Measurements from ENCODE around the gene GOLM1. TPM values are rescaled to one million over a fixed set of nuclear protein-coding genes. Genes with fewer than 3 reads are reported as not detected.

The GOLM1 gene
- total and polyA plus RNA-seq, 2 experiments from 2014 or later = 56.2 to 63.4 TPM

DNA sequence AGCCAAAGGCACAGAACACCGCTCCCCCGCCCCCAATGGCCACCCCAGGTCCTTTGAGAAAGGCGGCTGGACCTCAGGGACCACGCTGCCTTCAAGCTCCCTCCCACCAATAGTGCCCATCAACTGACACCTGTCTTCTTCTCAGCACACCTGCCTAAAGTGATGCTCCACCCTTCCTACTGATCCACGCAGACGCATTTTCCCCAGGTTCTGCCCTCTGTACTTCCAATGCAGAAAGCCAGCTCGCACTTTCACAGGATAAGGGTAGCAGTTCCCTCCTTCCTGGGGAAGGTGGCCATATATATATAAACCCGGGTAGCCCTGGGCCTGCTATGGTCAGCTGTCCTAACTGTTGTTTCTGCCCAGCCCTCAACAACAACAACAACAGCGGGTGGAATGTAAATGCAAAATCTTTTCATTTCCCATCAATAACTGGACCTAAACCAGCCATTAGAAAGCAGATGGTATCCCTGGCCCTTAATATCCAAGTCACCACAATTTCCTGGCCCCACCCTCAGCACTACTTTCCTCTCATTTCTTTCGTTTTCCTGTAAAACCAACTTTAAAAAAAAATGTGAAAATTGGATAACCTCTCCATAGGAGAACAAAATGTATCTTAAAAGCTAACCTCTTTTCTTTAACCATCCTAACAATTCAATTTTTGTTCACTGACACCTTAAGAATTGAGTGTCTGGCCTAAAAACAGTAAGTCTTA, 1.7 kb downstream of the GOLM1 start:
- H3K79me2 ChIP-seq (ENCODE audit: insufficient read depth) = peaks cover 60% of the 10 kb centered on the region
- H3F3A ChIP-seq (ENCODE audit: insufficient read depth) = peaks cover 16% of the 10 kb centered on the region
- no peak for DNase-seq
- H3K9me2 ChIP-seq (ENCODE audit: insufficient read depth) = no peaks in the 10 kb centered on the region
- H2AFZ ChIP-seq = peak overlapping the region; percentile 93
- no peaks in the 10 kb centered on the region for H3K36me3 ChIP-seq (ENCODE audit: low read depth)
- no peak overlapping the region for H3K27ac ChIP-seq
- no peak for TF ChIP-seq EZH2 (IDR thresholded peaks at IDR 0.05; ENCODE audit: insufficient read depth, poor library complexity, severe bottlenecking)
- no peaks in the 10 kb centered on the region for H3K9me3 ChIP-seq (ENCODE audit: low read depth)
- peak overlapping the region; percentile 95 for H3K4me2 ChIP-seq (ENCODE audit: unreplicated experiment)
- peaks cover 17% of the 10 kb centered on the region for H3K4me1 ChIP-seq (ENCODE audit: insufficient read depth)
- peak overlapping the region; percentile 89 for H3K9ac ChIP-seq
- in situ Hi-C loops (cut with MboI) = no loop called here
- peak overlapping the region; percentile 85 for H3K4me3 ChIP-seq
- H3K27me3 ChIP-seq (replicated peaks; ENCODE audit: insufficient read depth) = no peaks in the 10 kb centered on the region
- no peaks in the 10 kb centered on the region for H4K20me1 ChIP-seq (ENCODE audit: insufficient read depth)
- 81 to 82% methylated on average over 10 of the region's 10 CpGs for WGBS, 2 experiments (ENCODE audit: low coverage in 1 of 2, low lambda C conversion rate in 2 of 2, missing lambda C conversion rate in 2 of 2)

DNA sequence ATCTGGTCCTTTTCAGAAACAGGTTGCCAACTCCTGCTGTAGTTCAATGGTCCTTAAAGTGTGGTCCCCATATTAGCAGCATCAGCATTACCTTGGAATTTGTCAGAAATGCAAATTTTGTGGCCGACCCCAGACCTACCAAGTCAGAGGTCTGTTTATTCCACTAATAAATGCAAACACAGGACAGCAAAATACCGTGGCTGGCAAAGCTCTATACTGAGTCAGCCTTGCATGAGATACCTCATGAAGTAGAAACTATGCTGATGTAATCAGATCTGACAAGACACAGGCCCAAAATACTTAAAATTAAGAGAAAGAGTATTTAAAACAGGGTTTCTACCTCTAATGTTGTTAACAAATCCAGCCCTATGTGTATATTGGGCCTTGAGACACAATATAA, 3.0 kb downstream of the GOLM1 start:
- WGBS, 2 experiments (ENCODE audit: low coverage in 1 of 2, low lambda C conversion rate in 2 of 2, missing lambda C conversion rate in 2 of 2) = 45 to 49% methylated on average over 2 of the region's 2 CpGs
- H3K27ac ChIP-seq = no peak overlapping the region
- H3F3A ChIP-seq (ENCODE audit: insufficient read depth) = peaks cover 16% of the 10 kb centered on the region
- no peaks in the 10 kb centered on the region for H3K9me3 ChIP-seq (ENCODE audit: low read depth)
- TF ChIP-seq EZH2phosphoT487 (IDR thresholded peaks at IDR 0.05; ENCODE audit: insufficient read depth, low read depth) (no peak), EZH2 (IDR thresholded peaks at IDR 0.05; ENCODE audit: insufficient read depth, poor library complexity, severe bottlenecking) (no peak)
- H4K20me1 ChIP-seq (ENCODE audit: insufficient read depth) = no peaks in the 10 kb centered on the region
- in situ Hi-C loops (cut with MboI) = no loop called here
- H3K79me2 ChIP-seq (ENCODE audit: insufficient read depth) = peaks cover 73% of the 10 kb centered on the region
- H3K4me3 ChIP-seq = no peak overlapping the region
- H3K27me3 ChIP-seq (replicated peaks; ENCODE audit: insufficient read depth) = no peaks in the 10 kb centered on the region
- H3K4me1 ChIP-seq (ENCODE audit: insufficient read depth) = peaks cover 17% of the 10 kb centered on the region
- H3K9ac ChIP-seq = no peak overlapping the region
- H3K9me2 ChIP-seq (ENCODE audit: insufficient read depth) = no peaks in the 10 kb centered on the region
- DNase-seq = peak; percentile 69
- H3K4me2 ChIP-seq (ENCODE audit: unreplicated experiment) = no peak overlapping the region
- no peaks in the 10 kb centered on the region for H3K36me3 ChIP-seq (ENCODE audit: low read depth)
- no peak overlapping the region for H2AFZ ChIP-seq

DNA sequence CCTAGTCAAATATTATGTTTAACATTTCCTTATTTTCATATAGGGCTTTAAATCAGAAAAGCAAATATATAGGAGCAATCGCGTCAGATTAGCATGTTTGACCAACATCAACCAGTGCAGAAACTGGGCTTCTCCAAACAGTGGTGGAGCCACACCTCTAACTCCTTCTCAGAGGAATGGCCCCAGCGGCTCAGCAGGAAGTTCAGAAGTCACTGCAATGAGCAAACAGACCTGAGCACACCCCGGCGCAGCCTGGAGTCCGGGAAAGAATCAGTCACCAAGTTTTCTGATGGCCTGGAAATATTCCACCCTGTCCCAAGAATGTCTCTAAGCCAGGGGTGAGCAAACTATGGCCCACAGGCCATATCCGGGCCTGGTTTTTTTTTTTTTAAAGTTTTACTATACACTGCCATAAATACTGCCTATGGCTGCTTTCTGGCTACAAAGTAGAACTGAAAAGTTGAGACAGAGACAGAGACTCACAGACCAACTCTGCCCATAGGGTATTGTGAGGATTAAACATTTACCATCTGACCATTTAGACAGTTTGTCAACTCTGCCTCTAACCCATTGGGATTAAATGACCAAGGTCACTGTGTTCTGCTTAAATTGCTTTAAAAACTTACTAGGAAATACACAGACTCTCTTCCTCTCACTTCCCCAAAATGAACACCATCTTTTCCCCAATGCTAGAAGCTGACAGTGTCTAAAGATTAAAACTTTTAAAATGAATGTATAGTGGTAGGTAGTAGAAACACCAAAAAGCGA, 5.4 kb downstream of the GOLM1 start:
- in situ Hi-C loops (cut with MboI) = no loop called here

DNA sequence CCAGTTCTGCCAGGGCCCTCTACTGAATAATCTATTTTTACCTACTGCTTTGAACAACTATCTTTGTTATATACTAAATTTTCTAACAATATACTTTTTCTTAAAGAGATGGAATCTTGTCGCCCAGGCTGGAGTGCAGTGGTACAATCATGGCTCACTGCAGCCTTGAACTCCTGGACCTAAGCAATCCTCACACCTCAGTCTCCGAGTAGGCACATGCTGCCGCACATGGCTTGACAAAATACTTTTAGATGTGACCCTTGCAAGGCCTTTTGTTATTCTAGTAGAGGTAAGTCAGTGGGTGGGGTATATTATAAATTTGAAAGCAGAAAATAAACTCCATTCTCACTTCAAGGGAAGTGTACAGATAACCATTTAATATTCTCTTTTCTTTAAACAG, 7.9 kb downstream of the GOLM1 start:
- no peak overlapping the region for H2AFZ ChIP-seq
- no peak overlapping the region for H3K4me3 ChIP-seq
- no peaks in the 10 kb centered on the region for H3K9me2 ChIP-seq (ENCODE audit: insufficient read depth)
- H3K9me3 ChIP-seq (ENCODE audit: low read depth) = no peaks in the 10 kb centered on the region
- no peaks in the 10 kb centered on the region for H3K27me3 ChIP-seq (replicated peaks; ENCODE audit: insufficient read depth)
- H3K79me2 ChIP-seq (ENCODE audit: insufficient read depth) = peaks cover 51% of the 10 kb centered on the region
- TF ChIP-seq EZH2phosphoT487 (IDR thresholded peaks at IDR 0.05; ENCODE audit: insufficient read depth, low read depth) (no peak), EZH2 (IDR thresholded peaks at IDR 0.05; ENCODE audit: insufficient read depth, poor library complexity, severe bottlenecking) (no peak)
- no peaks in the 10 kb centered on the region for H3F3A ChIP-seq (ENCODE audit: insufficient read depth)
- no peaks in the 10 kb centered on the region for H4K20me1 ChIP-seq (ENCODE audit: insufficient read depth)
- 98% methylated on average over 3 of the region's 3 CpGs for WGBS, 2 experiments (ENCODE audit: low coverage in 1 of 2, low lambda C conversion rate in 2 of 2, missing lambda C conversion rate in 2 of 2)
- in situ Hi-C loops (cut with MboI) = no loop called here
- no peak overlapping the region for H3K27ac ChIP-seq
- H3K4me2 ChIP-seq (ENCODE audit: unreplicated experiment) = no peak overlapping the region
- H3K4me1 ChIP-seq (ENCODE audit: insufficient read depth) = peaks cover 3% of the 10 kb centered on the region; the same call in 1 of the 2 replicates
- no peaks in the 10 kb centered on the region for H3K36me3 ChIP-seq (ENCODE audit: low read depth)
- DNase-seq = no peak
- no peak overlapping the region for H3K9ac ChIP-seq

More for the DNA sequence above, 5.4 kb downstream of the GOLM1 start:
- no peaks in the 10 kb centered on the region for H3K27me3 ChIP-seq (replicated peaks; ENCODE audit: insufficient read depth)
- no peaks in the 10 kb centered on the region for H3K9me2 ChIP-seq (ENCODE audit: insufficient read depth)
- peaks cover 17% of the 10 kb centered on the region for H3K4me1 ChIP-seq (ENCODE audit: insufficient read depth)
- no peak overlapping the region for H2AFZ ChIP-seq
- H3K9ac ChIP-seq = no peak overlapping the region
- no peaks in the 10 kb centered on the region for H3K36me3 ChIP-seq (ENCODE audit: low read depth)
- 90 to 95% methylated on average over 8 of the region's 8 CpGs for WGBS, 2 experiments (ENCODE audit: low coverage in 1 of 2, low lambda C conversion rate in 2 of 2, missing lambda C conversion rate in 2 of 2)
- no peak overlapping the region for H3K4me3 ChIP-seq
- peaks cover 9% of the 10 kb centered on the region for H3F3A ChIP-seq (ENCODE audit: insufficient read depth)
- no peak overlapping the region for H3K4me2 ChIP-seq (ENCODE audit: unreplicated experiment)
- no peak for DNase-seq
- TF ChIP-seq EZH2phosphoT487 (IDR thresholded peaks at IDR 0.05; ENCODE audit: insufficient read depth, low read depth) (no peak), EZH2 (IDR thresholded peaks at IDR 0.05; ENCODE audit: insufficient read depth, poor library complexity, severe bottlenecking) (no peak)
- no peaks in the 10 kb centered on the region for H4K20me1 ChIP-seq (ENCODE audit: insufficient read depth)
- H3K79me2 ChIP-seq (ENCODE audit: insufficient read depth) = peaks cover 73% of the 10 kb centered on the region
- H3K27ac ChIP-seq = no peak overlapping the region
- no peaks in the 10 kb centered on the region for H3K9me3 ChIP-seq (ENCODE audit: low read depth)
